ENCODE measurements around the gene SMIM14.
"Not testable (repeated sequence)": the region's sequence is repeated elsewhere in the genome, so short reads cannot be mapped to it uniquely, and the experiment has no call there.

SMIM14 gene

GRCh38 chr4:39616651-39617050 is 22.0 kb downstream of the SMIM14 start:
- Histone ChIP-seq H3K9me3 (ENCODE audit: insufficient read depth, low read length) (no peaks in the 10 kb centered on the region), H2AFZ (ENCODE audit: low read depth, low read length, severe bottlenecking) (no peak overlapping the region), H3K4me2 (ENCODE audit: low read depth, low read length, poor library complexity, severe bottlenecking) (peak overlapping the region; percentile 65), H3K4me3 (ENCODE audit: insufficient read depth, low read length, poor library complexity, severe bottlenecking) (no peak overlapping the region), H3K36me3 (ENCODE audit: low read length) (peaks cover 42% of the 10 kb centered on the region), H3K9me2 (replicated peaks; ENCODE audit: insufficient read depth, low read length) (no peaks in the 10 kb centered on the region), H3F3A (ENCODE audit: insufficient read depth) (peaks cover 72% of the 10 kb centered on the region), H3K79me2 (ENCODE audit: insufficient read depth, low read length) (peaks cover 93% of the 10 kb centered on the region), H3K27ac (ENCODE audit: low read depth, low read length) (peak overlapping the region; percentile 9; the same call in 1 of the 2 replicates), H3K27me3 (ENCODE audit: low read length) (no peaks in the 10 kb centered on the region), H4K20me1 (ENCODE audit: low read depth, low read length) (peaks cover 44% of the 10 kb centered on the region), H3K9ac (ENCODE audit: low read length) (no peak overlapping the region)
- TF ChIP-seq EZH2phosphoT487 (conservative IDR thresholded peaks at IDR 0.05; ENCODE audit: low read length) (no peak), CTCF (IDR thresholded peaks at IDR 0.05; ENCODE audit: insufficient read depth, low read length, poor library complexity, severe bottlenecking) (no peak)

- Histone ChIP-seq H3F3A (ENCODE audit: insufficient read depth) (peaks cover 68% of the 10 kb centered on the region), H3K79me2 (ENCODE audit: insufficient read depth, low read length) (peaks cover 93% of the 10 kb centered on the region), H3K36me3 (ENCODE audit: low read length) (peaks cover 42% of the 10 kb centered on the region), H3K4me2 (ENCODE audit: low read depth, low read length, poor library complexity, severe bottlenecking) (peak overlapping the region; percentile 65), H4K20me1 (ENCODE audit: low read depth, low read length) (peaks cover 44% of the 10 kb centered on the region)
- not testable (repeated sequence) for H3K9me3 ChIP-seq (ENCODE audit: insufficient read depth, low read length); H3K9ac ChIP-seq (ENCODE audit: low read length); H3K4me3 ChIP-seq (ENCODE audit: insufficient read depth, low read length, poor library complexity, severe bottlenecking); H2AFZ ChIP-seq (ENCODE audit: low read depth, low read length, severe bottlenecking); H3K27me3 ChIP-seq (ENCODE audit: low read length); H3K27ac ChIP-seq (ENCODE audit: low read depth, low read length); H3K9me2 ChIP-seq (replicated peaks; ENCODE audit: insufficient read depth, low read length)
Measured at GRCh38 chr4:39616112-39616511, 22.6 kb downstream of the SMIM14 start.

- peaks cover 74% of the 10 kb centered on the region for H3F3A ChIP-seq (ENCODE audit: insufficient read depth)
- H3K9me2 ChIP-seq (replicated peaks; ENCODE audit: insufficient read depth, low read length), result no peaks in the 10 kb centered on the region
- H3K9ac ChIP-seq (ENCODE audit: low read length), result no peak overlapping the region
- no peaks in the 10 kb centered on the region for H3K9me3 ChIP-seq (ENCODE audit: insufficient read depth, low read length)
- peaks cover 94% of the 10 kb centered on the region for H3K79me2 ChIP-seq (ENCODE audit: insufficient read depth, low read length)
- H3K4me2 ChIP-seq (ENCODE audit: low read depth, low read length, poor library complexity, severe bottlenecking), result peak overlapping the region; percentile 38
- H4K20me1 ChIP-seq (ENCODE audit: low read depth, low read length), result peaks cover 54% of the 10 kb centered on the region
- H3K36me3 ChIP-seq (ENCODE audit: low read length), result peaks cover 53% of the 10 kb centered on the region
- H3K27ac ChIP-seq (ENCODE audit: low read depth, low read length), result peak overlapping the region; percentile 32; the same call in 1 of the 2 replicates
- TF ChIP-seq EZH2phosphoT487 (conservative IDR thresholded peaks at IDR 0.05; ENCODE audit: low read length) (no peak), CTCF (IDR thresholded peaks at IDR 0.05; ENCODE audit: insufficient read depth, low read length, poor library complexity, severe bottlenecking) (no peak)
- no peak overlapping the region for H2AFZ ChIP-seq (ENCODE audit: low read depth, low read length, severe bottlenecking)
- no peaks in the 10 kb centered on the region for H3K27me3 ChIP-seq (ENCODE audit: low read length)
- H3K4me3 ChIP-seq (ENCODE audit: insufficient read depth, low read length, poor library complexity, severe bottlenecking), result no peak overlapping the region
Measured at GRCh38 chr4:39614487-39615162, 24.0 kb downstream of the SMIM14 start.

GRCh38 chr4:39613093-39613656 is 25.5 kb downstream of the SMIM14 start:
- Histone ChIP-seq H3K27me3 (ENCODE audit: low read length) (no peaks in the 10 kb centered on the region), H3K9me3 (ENCODE audit: insufficient read depth, low read length) (no peaks in the 10 kb centered on the region), H3K27ac (ENCODE audit: low read depth, low read length) (peak overlapping the region; percentile 52), H4K20me1 (ENCODE audit: low read depth, low read length) (peaks cover 67% of the 10 kb centered on the region), H3K36me3 (ENCODE audit: low read length) (peaks cover 64% of the 10 kb centered on the region), H2AFZ (ENCODE audit: low read depth, low read length, severe bottlenecking) (no peak overlapping the region), H3K9ac (ENCODE audit: low read length) (0 out of 2 replicates have a peak overlapping the region, but pooled peaks have one; percentile 5), H3K4me2 (ENCODE audit: low read depth, low read length, poor library complexity, severe bottlenecking) (peak overlapping the region; percentile 38), H3F3A (ENCODE audit: insufficient read depth) (peaks cover 89% of the 10 kb centered on the region), H3K79me2 (ENCODE audit: insufficient read depth, low read length) (peaks cover 100% of the 10 kb centered on the region), H3K4me3 (ENCODE audit: insufficient read depth, low read length, poor library complexity, severe bottlenecking) (no peak overlapping the region), H3K9me2 (replicated peaks; ENCODE audit: insufficient read depth, low read length) (no peaks in the 10 kb centered on the region)
- TF ChIP-seq EZH2phosphoT487 (conservative IDR thresholded peaks at IDR 0.05; ENCODE audit: low read length) (no peak), CTCF (IDR thresholded peaks at IDR 0.05; ENCODE audit: insufficient read depth, low read length, poor library complexity, severe bottlenecking) (no peak)
